ENCODE data around the gene NET1.

- TF ChIP-seq, protein P1, sequence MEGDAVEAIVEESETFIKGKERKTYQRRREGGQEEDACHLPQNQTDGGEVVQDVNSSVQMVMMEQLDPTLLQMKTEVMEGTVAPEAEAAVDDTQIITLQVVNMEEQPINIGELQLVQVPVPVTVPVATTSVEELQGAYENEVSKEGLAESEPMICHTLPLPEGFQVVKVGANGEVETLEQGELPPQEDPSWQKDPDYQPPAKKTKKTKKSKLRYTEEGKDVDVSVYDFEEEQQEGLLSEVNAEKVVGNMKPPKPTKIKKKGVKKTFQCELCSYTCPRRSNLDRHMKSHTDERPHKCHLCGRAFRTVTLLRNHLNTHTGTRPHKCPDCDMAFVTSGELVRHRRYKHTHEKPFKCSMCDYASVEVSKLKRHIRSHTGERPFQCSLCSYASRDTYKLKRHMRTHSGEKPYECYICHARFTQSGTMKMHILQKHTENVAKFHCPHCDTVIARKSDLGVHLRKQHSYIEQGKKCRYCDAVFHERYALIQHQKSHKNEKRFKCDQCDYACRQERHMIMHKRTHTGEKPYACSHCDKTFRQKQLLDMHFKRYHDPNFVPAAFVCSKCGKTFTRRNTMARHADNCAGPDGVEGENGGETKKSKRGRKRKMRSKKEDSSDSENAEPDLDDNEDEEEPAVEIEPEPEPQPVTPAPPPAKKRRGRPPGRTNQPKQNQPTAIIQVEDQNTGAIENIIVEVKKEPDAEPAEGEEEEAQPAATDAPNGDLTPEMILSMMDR (IDR thresholded peaks at IDR 0.05), result no peak
- no peak for TF ChIP-seq POLR2A (IDR thresholded peaks at IDR 0.05)
Observed at GRCh38 chr10:5461914-5462840, 49.8 kb downstream of the NET1 start.

Measured in lower leg skin (tissue), 3 donors.